ENCODE data around the gene ST6GAL1.
"Not testable (repeated sequence)": the region's sequence is repeated elsewhere in the genome, so short reads cannot be mapped to it uniquely, and the experiment has no call there.

The ST6GAL1 gene

GRCh38 chr3:186988806-186989205 is 58.5 kb downstream of the ST6GAL1 start:
- Histone ChIP-seq H3K4me3 (ENCODE audit: low read length) (no peak overlapping the region), H3K27me3 (replicated peaks; ENCODE audit: control insufficient read depth, insufficient read depth, low read length) (peaks cover 18% of the 10 kb centered on the region), H3K4me1 (ENCODE audit: control insufficient read depth, insufficient read depth, low read length) (no peaks in the 10 kb centered on the region), H3K9me3 (ENCODE audit: control insufficient read depth, low read length) (no peaks in the 10 kb centered on the region), H3K36me3 (ENCODE audit: control insufficient read depth, insufficient read depth, low read length, severe bottlenecking) (no peaks in the 10 kb centered on the region), H3K9ac (ENCODE audit: low read length) (no peak overlapping the region)
- no peak for DNase-seq (ENCODE audit: low read depth)

GRCh38 chr3:186989429-186989828 is 59.1 kb downstream of the ST6GAL1 start:
- no peak overlapping the region for H3K4me3 ChIP-seq (ENCODE audit: low read length)
- DNase-seq (ENCODE audit: low read depth), result no peak
- no peaks in the 10 kb centered on the region for H3K36me3 ChIP-seq (ENCODE audit: control insufficient read depth, insufficient read depth, low read length, severe bottlenecking)
- H3K4me1 ChIP-seq (ENCODE audit: control insufficient read depth, insufficient read depth, low read length), result no peaks in the 10 kb centered on the region
- no peaks in the 10 kb centered on the region for H3K9me3 ChIP-seq (ENCODE audit: control insufficient read depth, low read length)
- peaks cover 18% of the 10 kb centered on the region for H3K27me3 ChIP-seq (replicated peaks; ENCODE audit: control insufficient read depth, insufficient read depth, low read length)
- no peak overlapping the region for H3K9ac ChIP-seq (ENCODE audit: low read length)

- Histone ChIP-seq H3K27me3 (replicated peaks; ENCODE audit: control insufficient read depth, insufficient read depth, low read length) (peaks cover 18% of the 10 kb centered on the region), H3K4me1 (ENCODE audit: control insufficient read depth, insufficient read depth, low read length) (no peaks in the 10 kb centered on the region), H3K9me3 (ENCODE audit: control insufficient read depth, low read length) (no peaks in the 10 kb centered on the region), H3K4me3 (ENCODE audit: low read length) (no peak overlapping the region), H3K36me3 (ENCODE audit: control insufficient read depth, insufficient read depth, low read length, severe bottlenecking) (no peaks in the 10 kb centered on the region), H3K9ac (ENCODE audit: low read length) (no peak overlapping the region)
- DNase-seq (ENCODE audit: low read depth), result no peak
Observed at GRCh38 chr3:186990277-186990676, 60.0 kb downstream of the ST6GAL1 start.

DNA sequence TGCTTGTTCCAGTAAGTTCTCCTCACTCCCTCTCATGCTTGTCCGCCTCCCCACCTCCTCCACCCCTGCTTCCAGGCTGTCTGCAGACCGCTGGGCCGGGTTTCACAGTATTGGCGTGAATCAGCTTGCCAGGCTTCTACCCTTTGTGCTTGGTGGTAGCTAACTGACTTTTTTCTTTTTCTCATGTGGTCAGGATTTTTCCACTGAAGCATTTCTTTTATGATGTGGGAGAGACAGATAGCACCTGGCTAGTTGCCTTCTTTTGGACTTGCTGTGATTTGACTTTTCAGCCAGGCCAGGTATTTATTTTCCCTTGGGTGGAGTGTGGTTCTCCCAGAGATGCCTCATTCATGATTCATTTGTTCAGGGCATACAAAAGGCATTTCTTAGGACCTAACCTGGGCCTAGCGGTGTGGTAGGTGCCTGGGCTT is 60.6 kb downstream of the ST6GAL1 start:
- DNase-seq (ENCODE audit: low read depth), result no peak
- H3K27me3 ChIP-seq (replicated peaks; ENCODE audit: control insufficient read depth, insufficient read depth, low read length), result peaks cover 18% of the 10 kb centered on the region
- no peak overlapping the region for H3K4me3 ChIP-seq (ENCODE audit: low read length)
- no peaks in the 10 kb centered on the region for H3K36me3 ChIP-seq (ENCODE audit: control insufficient read depth, insufficient read depth, low read length, severe bottlenecking)
- no peaks in the 10 kb centered on the region for H3K9me3 ChIP-seq (ENCODE audit: control insufficient read depth, low read length)
- no peak overlapping the region for H3K9ac ChIP-seq (ENCODE audit: low read length)
- no peaks in the 10 kb centered on the region for H3K4me1 ChIP-seq (ENCODE audit: control insufficient read depth, insufficient read depth, low read length)

DNA sequence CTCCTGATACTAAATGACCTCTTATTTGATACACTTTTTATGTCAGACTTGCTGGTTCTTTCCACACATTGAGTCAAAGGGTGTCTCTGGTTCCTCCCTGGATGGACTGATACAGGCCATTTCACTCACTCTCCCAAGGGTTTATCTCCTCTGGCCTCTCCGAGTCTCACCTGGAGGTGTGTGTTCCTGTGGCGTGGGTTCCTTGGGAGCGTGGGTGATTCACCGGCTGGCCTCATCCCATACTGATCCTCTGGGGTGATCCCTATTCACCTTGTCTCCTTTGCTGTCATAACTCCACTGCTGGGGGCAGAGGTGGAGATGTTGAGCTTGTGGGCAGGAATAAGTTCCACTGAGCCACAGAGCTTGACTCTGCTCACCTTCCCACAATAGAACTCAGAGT is 61.1 kb downstream of the ST6GAL1 start:
- DNase-seq (ENCODE audit: low read depth), result no peak
- Histone ChIP-seq H3K4me1 (ENCODE audit: control insufficient read depth, insufficient read depth, low read length) (no peaks in the 10 kb centered on the region), H3K9ac (ENCODE audit: low read length) (no peak overlapping the region), H3K27me3 (replicated peaks; ENCODE audit: control insufficient read depth, insufficient read depth, low read length) (peaks cover 18% of the 10 kb centered on the region), H3K9me3 (ENCODE audit: control insufficient read depth, low read length) (no peaks in the 10 kb centered on the region), H3K4me3 (ENCODE audit: low read length) (no peak overlapping the region), H3K36me3 (ENCODE audit: control insufficient read depth, insufficient read depth, low read length, severe bottlenecking) (no peaks in the 10 kb centered on the region)

DNA sequence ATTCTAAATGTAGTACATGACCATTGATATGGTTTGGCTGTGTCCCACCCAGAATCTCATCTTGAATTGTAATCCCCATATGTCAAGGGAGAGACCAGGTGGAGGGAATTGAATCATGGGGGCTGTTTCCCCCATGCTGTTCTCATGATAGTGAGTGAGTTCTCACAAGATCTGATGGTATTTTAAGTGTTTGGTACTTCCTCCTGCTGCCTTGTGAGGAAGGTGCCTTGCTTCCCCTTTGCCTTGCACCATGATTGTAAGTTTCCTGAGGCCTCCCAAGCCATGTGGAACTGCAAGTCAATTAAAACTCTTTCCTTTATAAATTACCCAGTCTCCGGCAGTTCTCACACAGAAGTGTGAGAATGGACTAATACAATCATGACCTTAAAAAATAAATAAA is 61.8 kb downstream of the ST6GAL1 start:
- H3K4me1 ChIP-seq (ENCODE audit: control insufficient read depth, insufficient read depth, low read length), result not testable (repeated sequence)

GRCh38 chr3:186993210-186993782 is 63.0 kb downstream of the ST6GAL1 start:
- H3K4me1 ChIP-seq (ENCODE audit: control insufficient read depth, insufficient read depth, low read length), result no peaks in the 10 kb centered on the region
- H3K4me3 ChIP-seq (ENCODE audit: low read length), result no peak overlapping the region
- H3K9me3 ChIP-seq (ENCODE audit: control insufficient read depth, low read length), result no peaks in the 10 kb centered on the region
- no peak for DNase-seq (ENCODE audit: low read depth)
- H3K36me3 ChIP-seq (ENCODE audit: control insufficient read depth, insufficient read depth, low read length, severe bottlenecking), result no peaks in the 10 kb centered on the region
- H3K27me3 ChIP-seq (replicated peaks; ENCODE audit: control insufficient read depth, insufficient read depth, low read length), result peaks cover 7% of the 10 kb centered on the region
- H3K9ac ChIP-seq (ENCODE audit: low read length), result no peak overlapping the region

More for the DNA sequence above, 61.8 kb downstream of the ST6GAL1 start:
- not testable (repeated sequence) for H3K4me3 ChIP-seq (ENCODE audit: low read length); H3K9ac ChIP-seq (ENCODE audit: low read length); H3K9me3 ChIP-seq (ENCODE audit: control insufficient read depth, low read length); H3K36me3 ChIP-seq (ENCODE audit: control insufficient read depth, insufficient read depth, low read length, severe bottlenecking); DNase-seq (ENCODE audit: low read depth)
- peaks cover 17% of the 10 kb centered on the region for H3K27me3 ChIP-seq (replicated peaks; ENCODE audit: control insufficient read depth, insufficient read depth, low read length)

GRCh38 chr3:186994000-186994955 is 64.0 kb downstream of the ST6GAL1 start:
- H3K9me3 ChIP-seq (ENCODE audit: control insufficient read depth, low read length), result no peaks in the 10 kb centered on the region
- no peaks in the 10 kb centered on the region for H3K36me3 ChIP-seq (ENCODE audit: control insufficient read depth, insufficient read depth, low read length, severe bottlenecking)
- no peak for DNase-seq (ENCODE audit: low read depth)
- H3K27me3 ChIP-seq (replicated peaks; ENCODE audit: control insufficient read depth, insufficient read depth, low read length), result peaks cover 3% of the 10 kb centered on the region
- no peaks in the 10 kb centered on the region for H3K4me1 ChIP-seq (ENCODE audit: control insufficient read depth, insufficient read depth, low read length)
- no peak overlapping the region for H3K4me3 ChIP-seq (ENCODE audit: low read length)
- H3K9ac ChIP-seq (ENCODE audit: low read length), result no peak overlapping the region

- no peak for DNase-seq (ENCODE audit: low read depth)
Observed at GRCh38 chr3:186996356-186996755, 66.0 kb downstream of the ST6GAL1 start.

GRCh38 chr3:186997061-186997460 is 66.7 kb downstream of the ST6GAL1 start:
- H3K36me3 ChIP-seq (ENCODE audit: control insufficient read depth, insufficient read depth, low read length, severe bottlenecking), result no peaks in the 10 kb centered on the region
- no peaks in the 10 kb centered on the region for H3K9me3 ChIP-seq (ENCODE audit: control insufficient read depth, low read length)
- DNase-seq (ENCODE audit: low read depth), result no peak
- H3K4me3 ChIP-seq (ENCODE audit: low read length), result no peak overlapping the region
- no peaks in the 10 kb centered on the region for H3K27me3 ChIP-seq (replicated peaks; ENCODE audit: control insufficient read depth, insufficient read depth, low read length)
- no peak overlapping the region for H3K9ac ChIP-seq (ENCODE audit: low read length)
- no peaks in the 10 kb centered on the region for H3K4me1 ChIP-seq (ENCODE audit: control insufficient read depth, insufficient read depth, low read length)

More at GRCh38 chr3:186996356-186996755, 66.0 kb downstream of the ST6GAL1 start:
- Histone ChIP-seq H3K36me3 (ENCODE audit: control insufficient read depth, insufficient read depth, low read length, severe bottlenecking) (no peaks in the 10 kb centered on the region), H3K4me1 (ENCODE audit: control insufficient read depth, insufficient read depth, low read length) (no peaks in the 10 kb centered on the region), H3K4me3 (ENCODE audit: low read length) (no peak overlapping the region), H3K9ac (ENCODE audit: low read length) (no peak overlapping the region), H3K27me3 (replicated peaks; ENCODE audit: control insufficient read depth, insufficient read depth, low read length) (no peaks in the 10 kb centered on the region), H3K9me3 (ENCODE audit: control insufficient read depth, low read length) (no peaks in the 10 kb centered on the region)

DNA sequence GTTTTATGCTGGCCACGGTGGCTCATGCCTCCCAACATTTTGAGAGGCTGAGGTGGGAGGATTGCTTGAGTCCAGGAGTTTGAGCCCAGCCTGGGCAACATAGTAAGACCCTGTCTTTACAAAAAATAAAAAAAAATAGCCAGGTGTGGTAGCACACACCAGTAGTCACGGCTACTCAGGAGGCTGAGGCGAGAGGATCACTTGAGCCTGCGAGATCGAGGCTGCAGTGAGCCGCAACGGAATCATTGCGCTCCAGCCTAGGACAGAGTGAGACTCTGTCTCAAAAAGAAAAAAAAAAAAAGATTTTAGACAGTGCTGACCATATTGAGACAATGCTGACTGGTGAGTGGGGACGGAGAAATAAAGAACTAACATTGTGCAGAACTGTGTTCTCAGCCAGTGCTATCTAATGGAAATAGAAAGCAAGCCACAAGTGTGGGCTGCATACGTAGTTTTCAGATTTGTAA is 67.2 kb downstream of the ST6GAL1 start:
- no peaks in the 10 kb centered on the region for H3K9me3 ChIP-seq (ENCODE audit: control insufficient read depth, low read length)
- DNase-seq (ENCODE audit: low read depth), result no peak

More for the DNA sequence above, 67.2 kb downstream of the ST6GAL1 start:
- H3K9ac ChIP-seq (ENCODE audit: low read length), result no peak overlapping the region
- no peak overlapping the region for H3K4me3 ChIP-seq (ENCODE audit: low read length)
- H3K36me3 ChIP-seq (ENCODE audit: control insufficient read depth, insufficient read depth, low read length, severe bottlenecking), result no peaks in the 10 kb centered on the region
- H3K27me3 ChIP-seq (replicated peaks; ENCODE audit: control insufficient read depth, insufficient read depth, low read length), result no peaks in the 10 kb centered on the region
- H3K4me1 ChIP-seq (ENCODE audit: control insufficient read depth, insufficient read depth, low read length), result no peaks in the 10 kb centered on the region
